ENCODE data around the gene TMEM138.

DNA sequence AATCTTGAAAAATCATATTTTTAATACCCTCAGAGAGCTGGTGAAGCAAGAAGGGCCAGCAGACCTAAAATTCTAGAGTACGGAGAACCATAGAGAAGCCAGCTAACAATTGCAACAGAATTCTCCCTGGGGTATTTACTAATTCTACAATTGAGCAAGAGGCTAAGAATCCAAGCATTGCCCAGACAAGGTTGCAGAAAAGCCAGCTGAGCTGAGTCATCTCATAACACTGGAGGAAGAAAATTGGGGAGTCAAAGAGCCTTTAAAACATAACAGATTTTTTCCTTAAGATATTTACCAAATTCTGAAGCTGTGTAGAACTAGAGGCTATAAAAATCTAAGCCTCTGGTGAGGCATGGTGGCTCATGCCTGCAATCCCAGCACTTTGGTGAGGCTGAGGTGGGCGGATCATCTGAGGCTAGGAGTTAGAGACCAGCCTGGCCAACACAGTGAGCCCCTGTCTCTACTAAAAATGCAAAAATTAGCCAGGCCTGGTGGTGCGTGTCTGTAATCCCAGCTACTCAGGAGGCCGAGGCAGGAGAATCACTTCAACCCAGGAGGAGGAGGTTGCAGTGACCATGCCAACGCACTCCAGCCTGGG is 16.6 kb downstream of the TMEM138 start:
- TF ChIP-seq REST (IDR thresholded peaks at IDR 0.05; ENCODE audit: insufficient replicate concordance, low read depth): no peak
- TF ChIP-seq, protein P1, sequence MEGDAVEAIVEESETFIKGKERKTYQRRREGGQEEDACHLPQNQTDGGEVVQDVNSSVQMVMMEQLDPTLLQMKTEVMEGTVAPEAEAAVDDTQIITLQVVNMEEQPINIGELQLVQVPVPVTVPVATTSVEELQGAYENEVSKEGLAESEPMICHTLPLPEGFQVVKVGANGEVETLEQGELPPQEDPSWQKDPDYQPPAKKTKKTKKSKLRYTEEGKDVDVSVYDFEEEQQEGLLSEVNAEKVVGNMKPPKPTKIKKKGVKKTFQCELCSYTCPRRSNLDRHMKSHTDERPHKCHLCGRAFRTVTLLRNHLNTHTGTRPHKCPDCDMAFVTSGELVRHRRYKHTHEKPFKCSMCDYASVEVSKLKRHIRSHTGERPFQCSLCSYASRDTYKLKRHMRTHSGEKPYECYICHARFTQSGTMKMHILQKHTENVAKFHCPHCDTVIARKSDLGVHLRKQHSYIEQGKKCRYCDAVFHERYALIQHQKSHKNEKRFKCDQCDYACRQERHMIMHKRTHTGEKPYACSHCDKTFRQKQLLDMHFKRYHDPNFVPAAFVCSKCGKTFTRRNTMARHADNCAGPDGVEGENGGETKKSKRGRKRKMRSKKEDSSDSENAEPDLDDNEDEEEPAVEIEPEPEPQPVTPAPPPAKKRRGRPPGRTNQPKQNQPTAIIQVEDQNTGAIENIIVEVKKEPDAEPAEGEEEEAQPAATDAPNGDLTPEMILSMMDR (IDR thresholded peaks at IDR 0.05; ENCODE audit: insufficient read depth, low read length): no peak
- peak; percentile 29; the same call in 1 of the 2 replicates for TF ChIP-seq POLR2AphosphoS5 (IDR thresholded peaks at IDR 0.05; ENCODE audit: low read depth)
- no peak for TF ChIP-seq GABPA (IDR thresholded peaks at IDR 0.05; ENCODE audit: low read depth)
- TF ChIP-seq SPI1 (IDR thresholded peaks at IDR 0.05; ENCODE audit: borderline replicate concordance, low read depth): no peak
